ENCODE measurements around the gene PCDHA6.
"Not testable (repeated sequence)": the region's sequence is repeated elsewhere in the genome, so short reads cannot be mapped to it uniquely, and the experiment has no call there.

PCDHA6 gene

DNA sequence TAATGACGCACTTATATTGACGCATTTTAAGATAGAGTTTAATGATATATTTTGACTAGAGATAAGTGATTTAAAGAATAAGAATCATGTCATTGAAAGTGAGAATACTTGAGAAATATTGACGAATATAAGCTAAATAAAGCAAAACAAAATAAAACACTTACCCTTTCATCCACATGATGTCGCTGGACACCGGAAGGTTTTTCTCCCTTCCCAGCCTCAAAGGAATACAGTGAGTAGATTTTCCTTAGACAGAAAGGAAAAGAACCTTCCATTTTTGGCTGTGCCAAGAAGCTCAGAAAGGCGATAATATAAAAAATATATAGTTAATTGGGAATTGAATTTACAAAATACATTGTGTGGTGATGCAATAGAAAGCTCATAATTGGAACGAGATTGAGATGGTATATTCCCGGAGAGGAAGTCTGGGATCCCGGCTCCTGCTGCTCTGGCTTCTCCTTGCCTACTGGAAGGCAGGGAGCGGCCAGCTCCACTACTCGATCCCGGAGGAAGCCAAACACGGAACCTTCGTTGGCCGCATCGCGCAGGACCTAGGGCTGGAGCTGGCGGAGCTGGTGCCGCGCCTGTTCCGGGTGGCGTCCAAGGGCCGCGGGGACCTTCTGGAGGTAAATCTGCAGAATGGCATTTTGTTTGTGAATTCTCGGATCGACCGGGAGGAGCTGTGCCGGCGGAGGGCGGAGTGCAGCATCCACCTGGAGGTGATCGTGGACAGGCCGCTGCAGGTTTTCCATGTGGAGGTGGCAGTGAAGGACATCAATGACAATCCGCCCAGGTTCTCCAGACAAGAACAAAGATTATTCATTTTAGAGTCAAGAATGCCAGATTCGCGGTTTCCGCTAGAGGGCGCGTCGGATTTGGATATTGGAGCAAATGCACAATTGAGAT lies 6.1 kb upstream of the PCDHA6 start, which contains the start of gene PCDHA5:
Gene PCDHA5 (plus strand): TSS at position 239 of the 906 bp plus-strand sequence.
- no peak for DNase-seq

DNA sequence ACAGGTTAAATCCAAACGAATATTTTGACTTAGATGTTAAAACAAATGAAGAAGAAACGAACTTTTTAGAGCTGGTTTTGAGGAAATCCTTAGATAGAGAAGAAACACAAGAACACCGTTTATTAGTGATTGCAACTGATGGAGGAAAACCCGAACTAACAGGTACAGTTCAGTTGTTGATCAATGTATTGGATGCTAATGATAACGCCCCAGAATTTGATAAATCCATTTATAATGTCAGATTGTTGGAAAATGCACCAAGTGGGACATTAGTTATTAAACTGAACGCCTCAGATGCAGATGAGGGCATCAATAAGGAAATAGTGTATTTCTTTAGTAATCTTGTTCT lies 5.5 kb upstream of the PCDHA6 start:
- no peak for DNase-seq

DNA sequence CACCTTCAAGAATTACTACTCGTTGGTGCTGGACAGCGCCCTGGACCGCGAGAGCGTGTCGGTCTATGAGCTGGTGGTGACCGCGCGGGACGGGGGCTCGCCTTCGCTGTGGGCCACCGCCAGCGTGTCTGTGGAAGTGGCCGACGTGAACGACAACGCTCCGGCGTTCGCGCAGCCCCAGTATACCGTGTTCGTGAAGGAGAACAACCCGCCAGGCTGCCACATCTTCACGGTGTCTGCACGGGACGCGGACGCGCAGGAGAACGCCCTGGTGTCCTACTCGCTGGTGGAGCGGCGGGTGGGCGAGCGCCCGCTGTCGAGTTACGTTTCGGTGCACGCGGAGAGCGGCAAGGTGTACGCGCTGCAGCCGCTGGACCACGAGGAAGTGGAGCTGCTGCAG lies 4.8 kb upstream of the PCDHA6 start:
- DNase-seq, result not testable (repeated sequence)

DNA sequence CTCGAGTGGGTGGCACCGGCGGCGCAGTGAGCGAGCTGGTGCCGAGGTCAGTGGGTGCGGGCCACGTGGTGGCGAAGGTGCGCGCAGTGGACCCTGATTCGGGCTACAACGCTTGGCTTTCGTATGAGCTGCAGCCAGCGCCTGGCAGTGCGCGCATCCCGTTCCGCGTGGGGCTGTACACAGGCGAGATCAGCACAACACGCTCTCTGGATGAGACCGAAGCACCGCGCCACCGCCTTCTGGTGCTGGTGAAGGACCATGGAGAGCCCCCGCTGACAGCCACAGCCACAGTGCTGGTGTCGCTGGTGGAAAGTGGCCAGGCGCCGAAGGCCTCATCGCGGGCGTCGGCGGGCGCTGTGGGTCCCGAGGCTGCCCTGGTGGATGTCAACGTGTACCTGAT lies 4.3 kb upstream of the PCDHA6 start:
- DNase-seq, result no peak

DNA sequence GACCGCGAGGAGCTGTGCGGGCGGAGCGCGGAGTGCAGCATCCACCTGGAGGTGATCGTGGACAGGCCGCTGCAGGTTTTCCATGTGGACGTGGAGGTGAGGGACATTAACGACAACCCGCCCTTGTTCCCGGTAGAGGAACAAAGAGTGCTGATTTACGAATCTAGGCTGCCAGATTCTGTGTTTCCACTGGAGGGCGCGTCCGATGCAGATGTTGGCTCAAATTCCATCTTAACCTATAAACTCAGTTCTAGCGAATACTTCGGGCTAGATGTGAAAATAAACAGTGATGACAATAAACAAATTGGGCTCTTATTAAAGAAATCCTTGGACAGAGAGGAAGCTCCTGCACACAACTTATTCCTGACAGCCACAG lies 590 bp downstream of the PCDHA6 start:
- DNase-seq, result no peak

DNA sequence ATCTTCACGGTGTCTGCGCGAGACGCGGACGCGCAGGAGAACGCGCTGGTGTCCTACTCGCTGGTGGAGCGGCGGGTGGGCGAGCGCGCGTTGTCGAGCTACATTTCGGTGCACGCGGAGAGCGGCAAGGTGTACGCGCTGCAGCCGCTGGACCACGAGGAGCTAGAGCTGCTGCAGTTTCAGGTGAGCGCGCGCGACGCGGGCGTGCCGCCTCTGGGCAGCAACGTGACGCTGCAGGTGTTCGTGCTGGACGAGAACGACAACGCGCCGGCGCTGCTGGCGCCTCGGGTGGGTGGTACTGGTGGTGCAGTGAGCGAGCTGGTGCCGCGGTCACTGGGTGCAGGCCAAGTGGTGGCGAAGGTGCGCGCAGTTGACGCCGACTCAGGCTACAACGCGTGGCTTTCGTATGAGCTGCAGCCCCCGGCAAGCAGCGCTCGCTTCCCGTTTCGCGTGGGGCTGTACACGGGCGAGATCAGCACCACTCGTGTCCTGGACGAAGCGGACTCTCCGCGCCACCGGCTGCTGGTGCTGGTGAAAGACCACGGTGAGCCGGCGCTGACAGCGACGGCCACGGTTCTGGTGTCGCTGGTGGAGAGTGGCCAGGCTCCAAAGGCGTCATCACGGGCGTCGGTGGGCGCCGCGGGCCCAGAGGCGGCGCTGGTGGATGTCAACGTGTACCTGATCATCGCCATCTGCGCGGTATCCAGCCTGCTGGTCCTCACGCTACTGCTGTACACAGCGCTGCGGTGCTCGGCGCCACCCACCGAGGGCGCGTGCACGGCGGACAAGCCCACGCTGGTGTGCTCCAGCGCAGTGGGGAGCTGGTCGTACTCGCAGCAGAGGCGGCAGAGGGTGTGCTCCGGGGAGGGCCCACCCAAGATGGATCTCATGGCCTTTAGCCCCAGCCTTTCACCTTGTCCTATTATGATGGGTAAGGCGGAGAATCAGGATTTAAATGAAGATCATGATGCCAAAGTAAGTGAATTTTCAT lies 2.0 kb downstream of the PCDHA6 start:
- not testable (repeated sequence) for DNase-seq

- DNase-seq, result no peak
Measured at GRCh38 chr5:140833993-140834392, 6.2 kb downstream of the PCDHA6 start, which contains the start of gene PCDHA7. Gene PCDHA7 (plus strand): TSS chr5:140834269. CDS start chr5:140834384, 115 bp downstream.

- not testable (repeated sequence) for DNase-seq
Measured at GRCh38 chr5:140834439-140835008, 6.8 kb downstream of the PCDHA6 start.

GRCh38 chr5:140835622-140836510 lies 8.1 kb downstream of the PCDHA6 start:
- no peak for DNase-seq

DNA sequence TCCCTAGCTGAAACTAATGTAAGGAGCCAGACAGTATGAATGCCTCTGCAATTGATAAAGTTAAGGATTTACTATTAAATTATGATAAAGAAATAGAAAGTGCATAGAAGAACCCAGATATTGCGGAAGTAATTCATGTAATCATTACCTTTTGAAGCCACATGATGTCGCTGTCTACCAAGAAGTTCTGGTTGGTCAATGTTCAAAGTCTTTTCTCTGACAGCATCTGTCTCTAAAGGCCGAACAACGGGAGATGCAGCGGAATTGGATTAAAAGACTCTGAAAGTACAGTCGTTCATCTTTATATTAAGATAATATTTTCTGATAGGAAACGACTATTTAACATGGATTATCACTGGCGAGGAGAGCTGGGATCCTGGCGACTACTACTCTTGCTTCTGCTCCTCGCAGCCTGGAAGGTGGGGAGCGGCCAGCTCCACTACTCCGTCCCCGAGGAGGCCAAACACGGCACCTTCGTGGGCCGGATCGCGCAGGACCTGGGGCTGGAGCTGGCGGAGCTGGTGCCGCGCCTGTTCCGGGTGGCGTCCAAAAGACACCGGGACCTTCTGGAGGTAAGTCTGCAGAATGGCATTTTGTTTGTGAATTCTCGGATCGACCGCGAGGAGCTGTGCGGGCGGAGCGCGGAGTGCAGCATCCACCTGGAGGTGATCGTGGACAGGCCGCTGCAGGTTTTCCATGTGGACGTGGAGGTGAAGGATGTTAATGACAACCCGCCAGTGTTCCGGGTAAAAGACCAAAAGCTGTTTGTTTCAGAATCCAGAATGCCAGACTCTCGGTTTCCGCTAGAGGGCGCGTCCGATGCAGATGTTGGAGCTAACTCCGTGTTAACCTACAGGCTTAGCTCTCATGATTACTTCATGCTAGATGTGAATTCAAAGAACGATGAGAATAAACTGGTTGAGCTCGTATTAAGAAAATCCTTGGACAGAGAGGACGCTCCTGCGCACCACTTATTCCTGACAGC lies 13.5 kb downstream of the PCDHA6 start, which contains the start of gene PCDHA8:
Gene PCDHA8 (plus strand): TSS at position 210 of the 985 bp plus-strand sequence. CDS start 135 bp downstream, at position 345.
- no peak for DNase-seq

DNA sequence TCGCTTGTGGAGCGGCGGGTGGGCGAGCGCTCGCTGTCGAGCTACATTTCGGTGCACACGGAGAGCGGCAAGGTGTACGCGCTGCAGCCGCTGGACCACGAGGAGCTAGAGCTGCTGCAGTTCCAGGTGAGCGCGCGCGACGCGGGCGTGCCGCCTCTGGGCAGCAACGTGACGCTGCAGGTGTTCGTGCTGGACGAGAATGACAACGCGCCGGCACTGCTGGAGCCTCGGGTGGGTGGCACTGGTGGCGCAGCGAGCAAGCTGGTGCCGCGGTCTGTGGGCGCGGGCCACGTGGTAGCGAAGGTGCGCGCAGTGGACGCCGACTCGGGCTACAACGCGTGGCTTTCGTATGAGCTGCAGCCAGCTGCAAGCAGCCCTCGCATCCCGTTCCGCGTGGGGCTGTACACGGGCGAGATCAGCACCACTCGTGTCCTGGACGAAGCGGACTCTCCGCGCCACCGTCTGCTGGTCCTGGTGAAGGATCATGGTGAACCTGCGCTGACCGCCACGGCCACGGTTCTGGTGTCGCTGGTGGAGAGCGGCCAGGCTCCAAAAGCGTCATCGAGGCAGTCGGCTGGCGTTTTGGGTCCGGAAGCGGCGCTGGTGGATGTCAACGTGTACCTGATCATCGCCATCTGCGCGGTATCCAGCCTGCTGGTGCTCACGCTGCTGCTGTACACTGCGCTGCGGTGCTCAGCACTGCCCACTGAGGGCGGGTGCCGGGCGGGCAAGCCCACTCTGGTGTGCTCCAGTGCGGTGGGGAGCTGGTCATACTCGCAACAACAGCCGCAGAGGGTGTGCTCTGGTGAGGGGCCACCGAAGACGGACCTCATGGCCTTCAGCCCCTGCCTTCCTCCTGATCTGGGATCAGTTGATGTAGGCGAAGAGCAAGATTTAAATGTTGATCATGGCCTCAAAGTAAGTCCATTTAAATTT lies 15.3 kb downstream of the PCDHA6 start:
- DNase-seq, result no peak

DNA sequence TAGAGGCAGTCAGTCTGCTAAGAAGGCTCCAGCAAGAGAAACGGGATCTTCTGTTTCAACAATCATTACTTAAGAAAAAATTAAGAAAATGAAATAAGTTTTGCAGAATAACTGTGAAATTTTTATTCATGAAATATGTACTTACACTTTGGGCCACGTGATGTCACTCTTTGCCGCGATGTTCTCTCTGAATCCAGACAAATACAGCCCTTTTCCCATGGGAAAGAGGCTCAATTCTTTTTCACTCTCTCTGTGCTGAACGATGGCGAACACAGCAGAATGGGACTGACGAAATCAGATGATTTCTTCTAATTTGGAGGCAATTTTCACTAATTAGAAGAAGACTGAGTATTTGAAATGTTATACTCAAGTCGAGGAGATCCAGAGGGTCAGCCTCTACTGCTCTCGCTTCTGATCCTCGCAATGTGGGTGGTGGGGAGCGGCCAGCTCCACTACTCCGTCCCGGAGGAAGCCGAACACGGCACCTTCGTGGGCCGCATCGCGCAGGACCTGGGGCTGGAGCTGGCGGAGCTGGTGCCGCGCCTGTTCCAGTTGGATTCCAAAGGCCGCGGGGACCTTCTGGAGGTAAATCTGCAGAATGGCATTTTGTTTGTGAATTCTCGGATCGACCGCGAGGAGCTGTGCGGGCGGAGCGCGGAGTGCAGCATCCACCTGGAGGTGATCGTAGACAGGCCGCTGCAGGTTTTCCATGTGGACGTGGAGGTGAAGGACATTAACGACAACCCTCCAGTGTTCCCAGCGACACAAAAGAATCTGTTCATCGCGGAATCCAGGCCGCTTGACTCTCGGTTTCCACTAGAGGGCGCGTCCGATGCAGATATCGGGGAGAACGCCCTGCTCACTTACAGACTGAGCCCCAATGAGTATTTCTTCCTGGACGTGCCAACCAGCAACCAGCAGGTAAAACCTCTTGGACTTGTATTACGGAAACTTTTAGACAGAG lies 20.7 kb downstream of the PCDHA6 start, which contains the start of gene PCDHA9:
Gene PCDHA9 (plus strand): TSS at position 244 of the 964 bp plus-strand sequence. CDS start 114 bp downstream, at position 358.
- DNase-seq, result not testable (repeated sequence)

- not testable (repeated sequence) for DNase-seq
Measured at GRCh38 chr5:140849831-140850634, 22.3 kb downstream of the PCDHA6 start.

DNA sequence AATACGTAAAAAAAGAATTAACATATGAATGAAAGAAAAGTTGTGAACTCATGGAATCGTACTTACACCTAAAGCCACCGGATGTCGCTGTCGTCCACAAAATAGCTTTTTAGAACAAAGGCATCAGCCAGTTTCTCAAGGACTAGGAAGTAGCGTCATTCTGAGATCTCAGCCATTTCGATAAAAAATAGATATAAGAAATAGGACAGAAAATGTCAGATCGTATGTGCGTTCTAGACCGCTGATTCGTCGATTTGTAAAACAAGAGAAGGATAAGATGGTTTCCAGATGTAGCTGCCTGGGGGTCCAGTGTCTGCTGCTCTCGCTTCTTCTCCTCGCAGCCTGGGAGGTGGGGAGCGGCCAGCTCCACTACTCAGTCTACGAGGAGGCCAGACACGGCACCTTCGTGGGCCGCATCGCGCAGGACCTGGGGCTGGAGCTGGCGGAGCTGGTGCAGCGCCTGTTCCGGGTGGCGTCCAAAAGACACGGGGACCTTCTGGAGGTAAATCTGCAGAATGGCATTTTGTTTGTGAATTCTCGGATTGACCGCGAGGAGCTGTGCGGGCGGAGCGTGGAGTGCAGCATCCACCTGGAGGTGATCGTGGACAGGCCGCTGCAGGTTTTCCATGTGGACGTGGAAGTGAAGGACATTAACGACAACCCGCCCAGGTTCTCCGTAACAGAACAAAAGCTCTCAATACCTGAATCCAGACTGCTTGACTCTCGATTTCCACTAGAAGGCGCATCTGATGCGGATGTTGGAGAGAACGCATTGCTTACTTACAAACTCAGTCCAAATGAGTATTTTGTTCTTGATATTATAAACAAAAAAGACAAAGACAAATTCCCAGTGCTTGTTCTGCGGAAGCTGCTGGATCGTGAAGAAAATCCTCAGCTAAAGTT lies 28.3 kb downstream of the PCDHA6 start, which contains the start of gene PCDHA10:
Gene PCDHA10 (plus strand): TSS at position 126 of the 903 bp plus-strand sequence. CDS start 152 bp downstream, at position 278.
- no peak for DNase-seq

DNA sequence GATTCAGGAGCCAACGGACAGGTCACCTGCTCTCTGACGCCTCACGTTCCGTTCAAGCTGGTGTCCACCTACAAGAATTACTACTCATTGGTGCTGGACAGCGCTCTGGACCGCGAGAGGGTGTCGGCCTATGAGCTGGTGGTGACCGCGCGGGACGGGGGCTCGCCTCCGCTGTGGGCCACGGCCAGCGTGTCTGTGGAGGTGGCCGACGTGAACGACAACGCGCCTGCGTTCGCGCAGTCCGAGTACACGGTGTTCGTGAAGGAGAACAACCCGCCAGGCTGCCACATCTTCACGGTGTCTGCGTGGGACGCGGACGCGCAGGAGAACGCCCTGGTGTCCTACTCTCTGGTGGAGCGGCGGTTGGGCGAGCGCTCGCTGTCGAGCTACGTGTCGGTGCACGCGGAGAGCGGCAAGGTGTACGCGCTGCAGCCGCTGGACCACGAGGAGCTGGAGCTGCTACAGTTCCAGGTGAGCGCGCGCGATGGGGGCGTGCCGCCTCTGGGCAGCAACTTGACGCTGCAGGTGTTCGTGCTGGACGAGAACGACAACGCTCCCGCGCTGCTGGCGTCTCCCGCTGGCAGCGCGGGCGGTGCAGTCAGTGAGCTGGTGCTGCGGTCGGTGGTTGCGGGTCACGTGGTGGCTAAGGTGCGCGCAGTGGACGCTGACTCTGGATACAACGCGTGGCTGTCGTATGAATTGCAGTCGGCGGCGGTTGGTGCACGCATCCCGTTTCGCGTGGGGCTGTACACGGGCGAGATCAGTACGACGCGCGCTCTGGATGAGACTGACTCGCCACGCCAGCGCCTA lies 29.6 kb downstream of the PCDHA6 start:
- DNase-seq, result no peak

All from CD4-positive, alpha-beta T cell treated with Interleukin-6 for 4 hours (primary cell).